ENCODE data around the gene ST8SIA6. TPM values are rescaled to one million over a fixed set of nuclear protein-coding genes. Genes with fewer than 3 reads are reported as not detected.
"Not testable (repeated sequence)": the region's sequence is repeated elsewhere in the genome, so short reads cannot be mapped to it uniquely, and the experiment has no call there.

ST8SIA6 gene
- polyA plus RNA-seq, 2 of the 4 experiments (the other 2 are of a cell fraction): 0.16 to 0.25 TPM

DNA sequence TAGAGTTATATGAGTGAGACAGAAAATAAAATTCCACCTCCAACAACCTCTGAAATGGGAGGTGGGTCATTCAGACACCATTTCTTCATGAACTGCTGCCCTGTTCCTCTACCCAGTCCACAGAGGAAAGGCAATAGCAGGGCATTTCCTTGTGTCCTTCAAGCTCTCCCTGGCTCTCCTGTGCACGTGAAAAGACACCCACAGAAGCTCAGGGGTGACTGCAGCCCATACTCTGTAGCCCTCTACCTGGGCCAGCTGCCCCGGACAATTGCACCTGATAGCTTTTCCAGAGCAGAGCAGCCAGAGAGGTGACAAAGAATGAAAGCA, 10.0 kb downstream of the ST8SIA6 start:
- ChIA-PET CTCF (interaction anchor here (0.6 kb wide), 1 partner anchor 923 kb away, joined by 3 read pairs; no protein-coding TSS in a partner anchor), POLR2A (no interaction called here)
- Histone ChIP-seq H3K4me3 (no peak overlapping the region), H3K27ac (no peak overlapping the region), H3K4me2 (no peak overlapping the region), H3K9me3 (peaks cover 6% of the 10 kb centered on the region), H3K4me1 (no peaks in the 10 kb centered on the region)
- FAIRE-seq (no peak), ATAC-seq (no peak; a peak in 1 of 6 replicates), DNase-seq (ENCODE audit: low read depth in 1 of 2, low spot score in 1 of 2) (no peak)
- WGBS (ENCODE audit: missing lambda C conversion rate): 37% methylated on average over 2 of the region's 2 CpGs
- no peak for TF ChIP-seq HOXB13 (CRISPR knock-in tag; IDR thresholded peaks at IDR 0.05; ENCODE audit: low read depth)
- no peak for TF ChIP-seq RAD21 (conservative IDR thresholded peaks at IDR 0.05 in 1 of 2, IDR thresholded peaks at IDR 0.05 in 1 of 2)
- TF ChIP-seq, protein P1, sequence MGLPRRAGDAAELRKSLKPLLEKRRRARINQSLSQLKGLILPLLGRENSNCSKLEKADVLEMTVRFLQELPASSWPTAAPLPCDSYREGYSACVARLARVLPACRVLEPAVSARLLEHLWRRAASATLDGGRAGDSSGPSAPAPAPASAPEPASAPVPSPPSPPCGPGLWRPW (IDR thresholded peaks at IDR 0.05): no peak
- no peak for TF ChIP-seq POLR2A (IDR thresholded peaks at IDR 0.05; ENCODE audit: low read length)
- TF ChIP-seq POLR2AphosphoS2 (conservative IDR thresholded peaks at IDR 0.05; ENCODE audit: low read length): no peak

DNA sequence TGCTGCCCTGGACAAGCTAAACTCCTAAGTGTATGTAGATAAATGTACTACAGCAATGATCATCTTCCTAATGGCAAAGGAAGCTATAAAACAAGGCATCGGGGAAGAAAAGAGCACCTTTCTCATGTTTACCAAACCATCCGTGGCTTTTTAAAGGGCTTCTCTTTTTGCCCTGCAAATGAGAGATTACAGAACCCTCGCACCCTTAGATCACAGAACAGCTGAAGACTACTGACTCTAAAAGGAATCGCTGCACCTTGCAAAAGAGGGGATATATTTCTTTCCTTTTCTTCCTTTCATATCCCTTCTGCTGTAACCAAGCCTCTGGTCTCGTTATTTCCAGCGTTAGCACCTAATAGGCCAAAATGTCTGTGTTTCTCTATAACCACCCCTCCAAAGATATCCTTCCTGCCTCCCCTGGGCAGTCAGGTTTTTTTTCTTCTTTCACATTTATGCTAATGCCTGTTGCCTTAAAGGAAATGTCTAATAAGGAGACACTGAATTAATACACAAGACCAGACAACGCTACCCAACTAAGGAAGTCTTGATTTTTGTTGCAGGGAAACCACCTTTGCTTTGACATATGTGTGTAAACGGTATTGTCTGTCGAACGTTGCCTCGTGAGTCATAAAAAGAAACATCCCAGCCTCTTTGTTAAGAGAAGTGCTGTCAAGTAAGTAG, 10.5 kb downstream of the ST8SIA6 start:
- Histone ChIP-seq H3K4me2 (no peak overlapping the region), H3K27ac (no peak overlapping the region), H3K4me1 (no peaks in the 10 kb centered on the region), H3K9me3 (peaks cover 2% of the 10 kb centered on the region; the same call in 1 of the 3 replicates), H3K4me3 (no peak overlapping the region)
- no peak for ATAC-seq
- ChIA-PET CTCF (interaction anchor here (5.4 kb wide), 1 partner anchor 13 kb away, joined by 25 read pairs; no protein-coding TSS in a partner anchor), POLR2A (no interaction called here)
- 40% methylated on average over 11 of the region's 11 CpGs for WGBS (ENCODE audit: missing lambda C conversion rate)
- DNase-seq (ENCODE audit: low read depth in 1 of 2, low spot score in 1 of 2): no peak
- TF ChIP-seq FOSL2 (IDR thresholded peaks at IDR 0.05) (no peak), FOSL2 (CRISPR knock-in tag; IDR thresholded peaks at IDR 0.05) (no peak), HOXB13 (CRISPR knock-in tag; IDR thresholded peaks at IDR 0.05; ENCODE audit: low read depth) (no peak), ESRRA (IDR thresholded peaks at IDR 0.05; ENCODE audit: borderline replicate concordance, low read length) (no peak), RARB (CRISPR knock-in tag; IDR thresholded peaks at IDR 0.05) (no peak)
- FAIRE-seq: no peak

DNA sequence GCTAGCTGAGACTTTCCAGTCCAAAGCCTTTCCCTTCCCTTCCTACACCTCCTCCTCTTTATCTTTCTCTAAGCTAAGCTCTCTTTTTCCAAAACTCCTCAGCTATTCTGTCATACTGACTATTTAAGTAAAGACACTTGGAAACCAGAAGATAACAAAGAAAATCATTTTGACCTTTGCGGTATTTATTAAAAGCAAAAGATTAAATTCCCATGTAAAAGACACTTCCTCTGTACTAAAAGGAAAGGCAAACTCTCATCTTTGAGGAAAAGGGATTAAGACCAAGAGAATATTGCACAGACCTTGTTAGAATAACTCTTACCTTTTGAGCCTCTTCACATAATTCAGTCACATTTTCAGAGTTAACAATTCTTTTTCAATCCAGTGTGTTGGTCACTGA, 15.8 kb downstream of the ST8SIA6 start:
- Histone ChIP-seq H3K4me3 (no peak overlapping the region), H3K9me3 (no peaks in the 10 kb centered on the region), H3K4me1 (no peaks in the 10 kb centered on the region), H3K4me2 (no peak overlapping the region), H3K27ac (no peak overlapping the region)
- 85% methylated on average over 1 of the region's 1 CpG for WGBS (ENCODE audit: missing lambda C conversion rate)
- DNase-seq (ENCODE audit: low read depth in 1 of 2, low spot score in 1 of 2) (no peak), ATAC-seq (no peak), FAIRE-seq (no peak)
- CTCF ChIA-PET: interaction anchor here (0.6 to 5.4 kb wide), 3 partner anchors 8 to 611 kb away, joined by 3 to 25 read pairs (median 4); no protein-coding TSS in a partner anchor
- POLR2A ChIA-PET: interaction anchor here (0.6 kb wide), 1 partner anchor 50 kb away, joined by 3 read pairs; no protein-coding TSS in a partner anchor
- TF ChIP-seq FOSL2 (IDR thresholded peaks at IDR 0.05): no peak
- no peak for TF ChIP-seq FOSL2 (CRISPR knock-in tag; IDR thresholded peaks at IDR 0.05)
- TF ChIP-seq NR3C1 (IDR thresholded peaks at IDR 0.05): no peak
- TF ChIP-seq SMC3 (IDR thresholded peaks at IDR 0.05): no peak
- no peak for TF ChIP-seq PHF8 (IDR thresholded peaks at IDR 0.05; ENCODE audit: borderline replicate concordance, low read depth)
- TF ChIP-seq EHF (CRISPR knock-in tag; IDR thresholded peaks at IDR 0.05): no peak
- TF ChIP-seq, protein P1 (IDR thresholded peaks at IDR 0.05): no peak
- no peak for TF ChIP-seq EP300 (IDR thresholded peaks at IDR 0.05)
- no peak for TF ChIP-seq NFE2L2 (conservative IDR thresholded peaks at IDR 0.05; ENCODE audit: low read length)
- no peak for TF ChIP-seq SREBF2 (IDR thresholded peaks at IDR 0.05)
- no peak for TF ChIP-seq POLR2AphosphoS2 (conservative IDR thresholded peaks at IDR 0.05; ENCODE audit: low read length)
- TF ChIP-seq HEYL (CRISPR knock-in tag; IDR thresholded peaks at IDR 0.05): no peak
- TF ChIP-seq JUNB (IDR thresholded peaks at IDR 0.05): no peak

DNA sequence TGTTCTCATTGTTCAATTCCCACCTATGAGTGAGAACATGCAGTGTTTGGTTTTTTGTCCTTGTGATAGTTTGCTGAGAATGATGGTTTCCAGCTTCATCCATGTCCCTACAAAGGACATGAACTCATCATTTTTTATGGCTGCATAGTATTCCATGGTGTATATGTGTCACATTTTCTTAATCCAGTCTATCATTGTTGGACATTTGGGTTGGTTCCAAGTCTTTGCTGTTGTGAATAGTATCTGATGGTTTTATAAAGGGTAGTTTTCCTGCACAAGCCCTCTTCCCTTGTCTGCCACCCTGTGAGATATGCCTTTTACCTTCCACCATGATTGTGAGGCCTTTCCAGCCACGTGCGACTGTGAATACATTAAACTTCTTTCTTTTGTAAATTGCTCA, 17.8 kb downstream of the ST8SIA6 start:
- ATAC-seq; H3K4me1 ChIP-seq; DNase-seq (ENCODE audit: low read depth in 1 of 2, low spot score in 1 of 2); FAIRE-seq; H3K27ac ChIP-seq; POLR2A ChIA-PET; CTCF ChIA-PET; H3K9me3 ChIP-seq; H3K4me2 ChIP-seq; H3K4me3 ChIP-seq: not testable (repeated sequence)
- 57% methylated on average over 2 of the region's 2 CpGs for WGBS (ENCODE audit: missing lambda C conversion rate)
